Nephron (organoid): Measurements from ENCODE around the gene TRPM2.

ENCODE experiments used
- H3K27ac Mint-ChIP-seq, 3 experiments: 2 replicates each; pipeline ENCODE4 v1.8.0; 2020; ENCODE audit warnings: mixed read lengths in 3 of 3, mild to moderate bottlenecking in 2 of 3, moderate library complexity in 1 of 3
- H3K27me3 Mint-ChIP-seq: 2 replicates; pipeline ENCODE4 v1.8.0; 2021; ENCODE audit warnings: low read depth, mild to moderate bottlenecking, moderate library complexity, mixed read lengths
- H3K36me3 Mint-ChIP-seq: 2 replicates; pipeline ENCODE4 v1.8.0; 2020; ENCODE audit warnings: low read depth, mixed read lengths
- H3K4me1 Mint-ChIP-seq: 2 replicates; pipeline ENCODE4 v1.8.0; 2020; ENCODE audit warnings: mixed read lengths
- H3K4me3 Mint-ChIP-seq, 3 experiments: 2 replicates each; pipeline ENCODE4 v1.8.0; 2020; ENCODE audit warnings: mild to moderate bottlenecking in 3 of 3, mixed read lengths in 3 of 3, moderate library complexity in 2 of 3
- H3K9me3 Mint-ChIP-seq: 2 replicates; pipeline ENCODE4 v1.8.0; 2020; ENCODE audit warnings: mixed read lengths
- TF ChIP-seq, protein P1 (sequence below), 3 experiments: fragments of 200-600 bp; sonication (generic); IDR thresholded peaks; one replicate each; pipeline ENCODE4 v1.5.0; 2021; ENCODE audit warnings: antibody characterized with exemption in 3 of 3; ENCODE audit not compliant: unreplicated experiment in 3 of 3

Gene TRPM2

GRCh38 chr21:44405948-44406872 is 52.8 kb downstream of the TRPM2 start:
- Mint-ChIP-seq H3K36me3 (no peaks in the 10 kb centered on the region), H3K4me3 (no peak overlapping the region), H3K4me1 (no peaks in the 10 kb centered on the region), H3K27ac (no peak overlapping the region), H3K9me3 (peaks cover 16% of the 10 kb centered on the region), H3K27me3 (peaks cover 3% of the 10 kb centered on the region)
- TF ChIP-seq, protein P1, sequence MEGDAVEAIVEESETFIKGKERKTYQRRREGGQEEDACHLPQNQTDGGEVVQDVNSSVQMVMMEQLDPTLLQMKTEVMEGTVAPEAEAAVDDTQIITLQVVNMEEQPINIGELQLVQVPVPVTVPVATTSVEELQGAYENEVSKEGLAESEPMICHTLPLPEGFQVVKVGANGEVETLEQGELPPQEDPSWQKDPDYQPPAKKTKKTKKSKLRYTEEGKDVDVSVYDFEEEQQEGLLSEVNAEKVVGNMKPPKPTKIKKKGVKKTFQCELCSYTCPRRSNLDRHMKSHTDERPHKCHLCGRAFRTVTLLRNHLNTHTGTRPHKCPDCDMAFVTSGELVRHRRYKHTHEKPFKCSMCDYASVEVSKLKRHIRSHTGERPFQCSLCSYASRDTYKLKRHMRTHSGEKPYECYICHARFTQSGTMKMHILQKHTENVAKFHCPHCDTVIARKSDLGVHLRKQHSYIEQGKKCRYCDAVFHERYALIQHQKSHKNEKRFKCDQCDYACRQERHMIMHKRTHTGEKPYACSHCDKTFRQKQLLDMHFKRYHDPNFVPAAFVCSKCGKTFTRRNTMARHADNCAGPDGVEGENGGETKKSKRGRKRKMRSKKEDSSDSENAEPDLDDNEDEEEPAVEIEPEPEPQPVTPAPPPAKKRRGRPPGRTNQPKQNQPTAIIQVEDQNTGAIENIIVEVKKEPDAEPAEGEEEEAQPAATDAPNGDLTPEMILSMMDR (IDR thresholded peaks at IDR 0.05; ENCODE audit: unreplicated experiment in 3 of 3) = no peak

DNA sequence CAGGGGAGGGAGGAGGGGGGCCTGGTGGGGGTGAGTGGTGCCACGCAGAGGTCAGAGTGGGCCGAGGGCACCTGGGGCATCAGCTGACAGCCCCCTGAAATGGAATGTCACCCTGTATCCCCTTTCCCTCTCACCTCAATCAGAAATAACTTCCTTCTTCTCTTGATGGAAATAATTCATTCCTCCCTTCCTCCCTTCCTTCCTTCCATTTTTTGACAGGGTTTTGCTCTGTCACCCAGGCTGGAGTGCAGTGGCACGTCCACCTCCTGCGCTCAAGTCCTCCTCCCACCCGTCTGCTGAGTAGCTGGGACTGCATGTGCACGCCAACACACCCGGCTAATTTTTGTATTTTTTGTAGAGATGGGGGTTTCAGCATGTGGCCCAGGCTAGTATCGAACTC is 53.5 kb downstream of the TRPM2 start:
- no peak overlapping the region for H3K4me3 Mint-ChIP-seq
- H3K4me1 Mint-ChIP-seq = no peaks in the 10 kb centered on the region
- H3K9me3 Mint-ChIP-seq = peaks cover 16% of the 10 kb centered on the region
- no peaks in the 10 kb centered on the region for H3K36me3 Mint-ChIP-seq
- TF ChIP-seq, protein P1 (IDR thresholded peaks at IDR 0.05; ENCODE audit: unreplicated experiment in 3 of 3) = no peak
- no peak overlapping the region for H3K27ac Mint-ChIP-seq
- no peaks in the 10 kb centered on the region for H3K27me3 Mint-ChIP-seq

- Mint-ChIP-seq H3K4me1 (no peaks in the 10 kb centered on the region), H3K9me3 (peaks cover 22% of the 10 kb centered on the region), H3K27ac (no peak overlapping the region), H3K36me3 (no peaks in the 10 kb centered on the region), H3K4me3 (no peak overlapping the region), H3K27me3 (no peaks in the 10 kb centered on the region)
- TF ChIP-seq, protein P1 (IDR thresholded peaks at IDR 0.05; ENCODE audit: unreplicated experiment in 3 of 3) = no peak
Observed at GRCh38 chr21:44407493-44407892, 54.1 kb downstream of the TRPM2 start.

DNA sequence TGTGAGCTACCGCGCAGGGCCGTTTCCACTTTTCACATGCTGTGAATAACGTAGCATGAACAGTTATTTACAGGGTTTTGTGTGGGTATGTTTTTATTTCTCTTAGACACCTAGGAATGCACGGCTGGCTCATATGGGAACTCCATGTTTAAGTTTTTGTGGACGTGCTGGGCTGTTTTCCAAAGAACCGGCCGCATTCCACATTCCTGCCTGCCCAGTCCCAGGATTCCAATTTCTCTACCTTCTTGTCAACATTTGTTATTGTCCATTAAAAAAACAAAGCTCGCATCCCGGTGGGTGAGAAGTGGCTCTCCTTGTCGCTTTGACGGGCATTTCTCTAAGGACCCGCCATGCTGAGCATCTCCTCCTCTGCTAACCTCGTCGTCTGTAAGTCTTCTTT is 54.8 kb downstream of the TRPM2 start:
- no peak overlapping the region for H3K4me3 Mint-ChIP-seq
- TF ChIP-seq, protein P1 (IDR thresholded peaks at IDR 0.05; ENCODE audit: unreplicated experiment in 3 of 3) = no peak
- peaks cover 23% of the 10 kb centered on the region for H3K9me3 Mint-ChIP-seq
- H3K36me3 Mint-ChIP-seq = no peaks in the 10 kb centered on the region
- H3K27me3 Mint-ChIP-seq = no peaks in the 10 kb centered on the region
- H3K4me1 Mint-ChIP-seq = no peaks in the 10 kb centered on the region
- no peak overlapping the region for H3K27ac Mint-ChIP-seq

DNA sequence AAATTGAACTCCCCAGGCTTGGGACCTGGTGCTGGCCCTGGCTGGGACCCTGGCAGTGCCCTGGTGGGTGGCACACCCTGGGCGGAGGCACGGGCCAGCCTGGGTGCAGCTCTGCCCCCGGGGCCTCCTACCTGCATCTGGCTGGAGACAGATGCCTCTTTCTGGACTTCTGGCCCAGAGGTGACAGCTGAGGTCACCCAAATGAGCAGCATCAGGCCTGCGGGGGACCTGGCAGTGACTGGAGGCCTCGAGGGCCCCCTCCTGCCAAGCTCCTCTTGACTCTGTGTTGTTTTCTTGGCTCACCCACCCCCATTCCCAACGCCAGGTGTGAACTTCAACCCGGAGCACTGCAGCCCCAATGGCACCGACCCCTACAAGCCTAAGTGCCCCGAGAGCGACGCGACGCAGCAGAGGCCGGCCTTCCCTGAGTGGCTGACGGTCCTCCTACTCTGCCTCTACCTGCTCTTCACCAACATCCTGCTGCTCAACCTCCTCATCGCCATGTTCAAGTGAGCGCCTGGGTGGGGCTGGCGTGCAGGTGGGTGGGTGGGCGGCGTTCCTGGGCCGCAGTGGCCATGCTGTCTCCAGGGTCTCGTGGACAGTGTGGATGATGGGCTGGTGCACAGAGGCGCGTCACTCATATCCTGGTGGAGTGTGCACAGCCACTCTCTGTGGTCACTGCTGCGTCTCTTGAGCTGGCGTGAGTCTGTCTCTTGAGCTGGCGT is 60.3 kb downstream of the TRPM2 start:
- Mint-ChIP-seq H3K36me3 (no peaks in the 10 kb centered on the region), H3K27me3 (peaks cover 14% of the 10 kb centered on the region), H3K4me1 (no peaks in the 10 kb centered on the region)

More for the DNA sequence above, 60.3 kb downstream of the TRPM2 start:
- Mint-ChIP-seq H3K4me3 (no peak overlapping the region), H3K9me3 (peaks cover 15% of the 10 kb centered on the region), H3K27ac (no peak overlapping the region)
- TF ChIP-seq, protein P1 (IDR thresholded peaks at IDR 0.05; ENCODE audit: unreplicated experiment in 3 of 3) = no peak
